ENCODE measurements around the gene ATP2C1. TPM values are rescaled to one million over a fixed set of nuclear protein-coding genes. Genes with fewer than 3 reads are reported as not detected.

The ATP2C1 gene
- total and polyA plus RNA-seq, 2 of the 13 experiments (the other 11 are each of a cell fraction or from before 2014, with no cell fraction given): 32.4 to 37.6 TPM

- ChIA-PET CTCF (ENCODE audit: low intra/inter-chr PET ratio, low total read pairs) (no interaction called here), POLR2A (no interaction called here)
- Histone ChIP-seq H3K9ac (ENCODE audit: insufficient read depth, low read depth, low read length) (no peak overlapping the region), H3K79me2 (ENCODE audit: insufficient read depth, low read length) (no peaks in the 10 kb centered on the region), H3K4me2 (ENCODE audit: low read depth, low read length) (no peak overlapping the region), H3K4me3 (replicated peaks in 1 of 3; ENCODE audit: insufficient read depth in 1 of 3, low read depth in 2 of 3, low read length in 3 of 3) (no peak overlapping the region), H3K27ac (ENCODE audit: extremely low read length, insufficient read depth, low read length) (no peak overlapping the region), H3K4me1 (ENCODE audit: insufficient read depth, low read length) (peaks cover 14% of the 10 kb centered on the region; the same call in 1 of the 2 replicates), H3K9me3 (ENCODE audit: low read length) (no peaks in the 10 kb centered on the region), H3K36me3 (replicated peaks in 1 of 2; ENCODE audit: control insufficient read depth in 1 of 2, insufficient read depth in 2 of 2, low read length in 2 of 2) (no peaks in the 10 kb centered on the region), H4K20me1 (ENCODE audit: insufficient read depth, low read length) (no peaks in the 10 kb centered on the region), H2AFZ (ENCODE audit: low read length) (no peak overlapping the region), H3K27me3 (ENCODE audit: control insufficient read depth in 1 of 2, insufficient read depth in 2 of 2, low read length in 2 of 2) (no peaks in the 10 kb centered on the region)
- intact Hi-C loops (cut with micrococcal nuclease; ENCODE audit: unreplicated experiment): no loop called here
- in situ Hi-C loops (cut with HindIII; ENCODE audit: extremely low pct_ligation_motif_present, low pct_unique_long_range_greater_than_20kb): no loop called here
- WGBS (ENCODE audit: low lambda C conversion rate): 40% methylated on average over 3 of the region's 3 CpGs
- ATAC-seq (no peak), FAIRE-seq (no peak), DNase-seq (ENCODE audit: low spot score) (no peak)
- BruUV-seq (replicated peaks): no TSS peak
- TF ChIP-seq ZFP37 (CRISPR knock-in tag; IDR thresholded peaks at IDR 0.05; ENCODE audit: borderline replicate concordance): no peak
- TF ChIP-seq ZFP82 (CRISPR knock-in tag; IDR thresholded peaks at IDR 0.05; ENCODE audit: borderline replicate concordance): no peak
- TF ChIP-seq, protein P1, sequence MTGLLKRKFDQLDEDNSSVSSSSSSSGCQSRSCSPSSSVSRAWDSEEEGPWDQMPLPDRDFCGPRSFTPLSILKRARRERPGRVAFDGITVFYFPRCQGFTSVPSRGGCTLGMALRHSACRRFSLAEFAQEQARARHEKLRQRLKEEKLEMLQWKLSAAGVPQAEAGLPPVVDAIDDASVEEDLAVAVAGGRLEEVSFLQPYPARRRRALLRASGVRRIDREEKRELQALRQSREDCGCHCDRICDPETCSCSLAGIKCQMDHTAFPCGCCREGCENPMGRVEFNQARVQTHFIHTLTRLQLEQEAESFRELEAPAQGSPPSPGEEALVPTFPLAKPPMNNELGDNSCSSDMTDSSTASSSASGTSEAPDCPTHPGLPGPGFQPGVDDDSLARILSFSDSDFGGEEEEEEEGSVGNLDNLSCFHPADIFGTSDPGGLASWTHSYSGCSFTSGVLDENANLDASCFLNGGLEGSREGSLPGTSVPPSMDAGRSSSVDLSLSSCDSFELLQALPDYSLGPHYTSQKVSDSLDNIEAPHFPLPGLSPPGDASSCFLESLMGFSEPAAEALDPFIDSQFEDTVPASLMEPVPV (CRISPR knock-in tag; IDR thresholded peaks at IDR 0.05): no peak
- no peak for TF ChIP-seq GZF1 (CRISPR knock-in tag; IDR thresholded peaks at IDR 0.05)
- no peak for TF ChIP-seq REPIN1 (CRISPR knock-in tag; IDR thresholded peaks at IDR 0.05; ENCODE audit: borderline replicate concordance, low read depth)
- TF ChIP-seq ZNF841 (CRISPR knock-in tag; IDR thresholded peaks at IDR 0.05; ENCODE audit: borderline replicate concordance): no peak
- TF ChIP-seq MIER3 (CRISPR knock-in tag; IDR thresholded peaks at IDR 0.05; ENCODE audit: borderline replicate concordance): no peak
- no peak for TF ChIP-seq ELF4 (CRISPR knock-in tag; IDR thresholded peaks at IDR 0.05; ENCODE audit: borderline replicate concordance)
- no peak for TF ChIP-seq TMF1 (CRISPR knock-in tag; IDR thresholded peaks at IDR 0.05; ENCODE audit: low read depth)
These were observed 156.1 kb downstream of the ATP2C1 start for GRCh38 chr3:131050001-131050400.

Data from HepG2 (cell line).